H1 (cell line): ENCODE measurements around the gene TMEM191B. TPM values are rescaled to one million over a fixed set of nuclear protein-coding genes. Genes with fewer than 3 reads are reported as not detected.
"Not testable (repeated sequence)": the region's sequence is repeated elsewhere in the genome, so short reads cannot be mapped to it uniquely, and the experiment has no call there.

Source experiments
- CTCF ChIA-PET: fragments of 300-600 bp; sonication (Branson Sonifier 250); formaldehyde crosslinking; loops from one replicate; lab custom pipeline; 2021; ENCODE audit not compliant: partially characterized antibody; lab: Charles Lee
- POLR2A ChIA-PET: fragments of 300-600 bp; sonication (Branson Sonifier 250); formaldehyde crosslinking; loops from one replicate; lab custom pipeline; 2021; ENCODE audit warnings: inconsistent platforms; ENCODE audit not compliant: partially characterized antibody; lab: Charles Lee
- DNase-seq, 2 experiments: peaks; one replicate each; pipeline versions ENCODE4 v3.0.0 to v3.0.0-alpha.2; 2010 to 2022; ENCODE audit warnings: low spot score in 2 of 2, low read depth in 1 of 2, mixed read lengths in 1 of 2
- FAIRE-seq: peaks from 2 replicates; lab custom pipeline; 2011; peaks lifted over from hg19 to GRCh38; lab: Jason Lieb, UNC
- H2AFZ ChIP-seq: 2 replicates; pipeline ENCODE4 v1.8.1; 2012; ENCODE audit warnings: low read length, inconsistent platforms
- H2AK5ac ChIP-seq: 2 replicates; pipeline ENCODE4 v1.6.1; 2013; ENCODE audit warnings: low read depth, low read length
- H2BK120ac ChIP-seq: replicated peaks from 2 replicates; pipeline ENCODE3; 2013; ENCODE audit warnings: low read depth, low read length, inconsistent platforms
- H2BK12ac ChIP-seq: 2 replicates; pipeline ENCODE4 v1.6.1; 2013; ENCODE audit warnings: low read depth, low read length
- H2BK15ac ChIP-seq: 2 replicates; pipeline ENCODE4 v1.6.1; 2013; ENCODE audit warnings: low read length
- H2BK20ac ChIP-seq: 2 replicates; pipeline ENCODE4 v1.6.1; 2013; ENCODE audit warnings: low read length
- H2BK5ac ChIP-seq: 2 replicates; pipeline ENCODE4 v1.6.1; 2013; ENCODE audit warnings: low read depth, low read length
- H3K14ac ChIP-seq: 2 replicates; pipeline ENCODE4 v1.6.1; 2013; ENCODE audit warnings: inconsistent platforms; ENCODE audit not compliant: insufficient read length
- H3K18ac ChIP-seq: 2 replicates; pipeline ENCODE4 v1.6.1; 2013; ENCODE audit warnings: low read length; ENCODE audit errors: extremely low read depth
- H3K23ac ChIP-seq: 2 replicates; pipeline ENCODE4 v1.6.1; 2013; ENCODE audit warnings: inconsistent platforms; ENCODE audit not compliant: insufficient read length
- H3K23me2 ChIP-seq: 2 replicates; pipeline ENCODE4 v1.6.1; 2013; ENCODE audit warnings: low read depth, low read length
- H3K27ac ChIP-seq: 2 replicates; pipeline ENCODE4 v1.6.1; 2011; ENCODE audit warnings: low read depth, low read length, inconsistent platforms
- H3K27me3 ChIP-seq, 4 experiments: replicated peaks in 1 of 4; 1 replicate in 1 of 4; 2 replicates in 3 of 4; pipeline versions ENCODE4 v1.6.1 to v1.8.1; 2011 to 2013; ENCODE audit warnings: low read length in 3 of 4, mild to moderate bottlenecking in 3 of 4, inconsistent platforms in 2 of 4, mixed read lengths in 2 of 4, moderate library complexity in 1 of 4; ENCODE audit not compliant: control insufficient read depth in 3 of 4, insufficient read depth in 3 of 4; ENCODE audit errors: extremely low read depth in 1 of 4
- H3K36me3 ChIP-seq, 4 experiments: 2 replicates each; pipeline versions ENCODE4 v1.6.1 to v1.8.1; 2011 to 2013; ENCODE audit warnings: mild to moderate bottlenecking in 4 of 4, low read length in 3 of 4, moderate library complexity in 2 of 4, control low read depth in 1 of 4, inconsistent platforms in 1 of 4; ENCODE audit not compliant: insufficient read depth in 4 of 4, control insufficient read depth in 2 of 4
- H3K4ac ChIP-seq: replicated peaks from 2 replicates; pipeline ENCODE3; 2013; ENCODE audit warnings: low read length, low read depth, mixed read lengths, inconsistent platforms; ENCODE audit not compliant: insufficient read length
- H3K4me1 ChIP-seq, 4 experiments: replicated peaks in 1 of 4; 1 replicate in 1 of 4; 2 replicates in 3 of 4; pipeline versions ENCODE4 v1.6.1 to v1.8.1; 2011 to 2013; ENCODE audit warnings: low read length in 3 of 4, inconsistent platforms in 2 of 4, mixed read lengths in 1 of 4; ENCODE audit not compliant: insufficient read depth in 4 of 4, control insufficient read depth in 3 of 4
- H3K4me2 ChIP-seq, 2 experiments: 2 replicates each; pipeline versions ENCODE4 v1.6.1 to v1.8.1; 2011 to 2013; ENCODE audit warnings: low read depth in 2 of 2, low read length in 2 of 2, control low read depth in 1 of 2, inconsistent platforms in 1 of 2, mild to moderate bottlenecking in 1 of 2; ENCODE audit not compliant: insufficient read depth in 1 of 2
- H3K4me3 ChIP-seq, 4 experiments: fragments of 200-600, 300-600 bp in 1 of 4; sonication (generic), shearing (Covaris generic), sonication (Bioruptor Twin) in 1 of 4; 2 replicates each; pipeline versions ENCODE4 v1.5.1 to v1.8.1; 2011 to 2016; ENCODE audit warnings: low read length in 4 of 4, low read depth in 3 of 4, control low read depth in 2 of 4, inconsistent platforms in 2 of 4, mild to moderate bottlenecking in 2 of 4, mixed read lengths in 1 of 4, moderate library complexity in 1 of 4; ENCODE audit not compliant: insufficient read depth in 2 of 4; ENCODE audit errors: extremely low read depth in 1 of 4
- H3K56ac ChIP-seq: replicated peaks from 2 replicates; pipeline ENCODE3; 2013; ENCODE audit warnings: low read depth, mild to moderate bottlenecking, mixed read lengths, low read length, inconsistent platforms; ENCODE audit not compliant: insufficient read length
- H3K79me1 ChIP-seq: 2 replicates; pipeline ENCODE4 v1.6.1; 2013; ENCODE audit warnings: low read depth, low read length, control low read depth
- H3K79me2 ChIP-seq, 2 experiments: 2 replicates each; pipeline versions ENCODE4 v1.6.1 to v1.8.1; 2012 to 2013; ENCODE audit warnings: low read length in 2 of 2, mild to moderate bottlenecking in 2 of 2, inconsistent platforms in 1 of 2; ENCODE audit not compliant: insufficient read depth in 2 of 2, control insufficient read depth in 1 of 2
- H3K9ac ChIP-seq, 4 experiments: replicated peaks in 1 of 4; 1 replicate in 1 of 4; 2 replicates in 3 of 4; pipeline versions ENCODE4 v1.6.1 to v1.8.1; 2011 to 2013; ENCODE audit warnings: low read depth in 3 of 4, low read length in 3 of 4, control low read depth in 2 of 4, mild to moderate bottlenecking in 2 of 4, moderate library complexity in 2 of 4, inconsistent platforms in 1 of 4; ENCODE audit errors: extremely low read depth in 1 of 4
- H3K9me3 ChIP-seq, 2 experiments: 2 replicates each; pipeline versions ENCODE4 v1.6.1 to v1.8.1; 2012 to 2013; ENCODE audit warnings: mild to moderate bottlenecking in 2 of 2, moderate library complexity in 2 of 2, control low read depth in 1 of 2, inconsistent platforms in 1 of 2, low read depth in 1 of 2, low read length in 1 of 2, mixed read lengths in 1 of 2; ENCODE audit not compliant: insufficient read depth in 2 of 2
- H4K20me1 ChIP-seq, 2 experiments: replicated peaks in 1 of 2; 2 replicates each; pipeline versions ENCODE3 to v1.8.1; 2011 to 2013; ENCODE audit warnings: inconsistent platforms in 2 of 2, low read length in 2 of 2, mild to moderate bottlenecking in 1 of 2; ENCODE audit not compliant: insufficient read depth in 2 of 2, control insufficient read depth in 1 of 2
- H4K5ac ChIP-seq: 2 replicates; pipeline ENCODE4 v1.6.1; 2013; ENCODE audit warnings: low read length, low read depth, mixed read lengths, inconsistent platforms; ENCODE audit not compliant: insufficient read length
- H4K8ac ChIP-seq: 2 replicates; pipeline ENCODE4 v1.8.0; 2013; ENCODE audit warnings: mild to moderate bottlenecking, moderate library complexity, low read length, inconsistent platforms; ENCODE audit not compliant: insufficient read depth; ENCODE audit errors: extremely low read depth
- H4K91ac ChIP-seq: replicated peaks from 2 replicates; pipeline ENCODE3; 2013; ENCODE audit warnings: low read length, mixed read lengths, inconsistent platforms; ENCODE audit not compliant: insufficient read length
- WGBS, 2 experiments: shearing (Covaris generic) in 1 of 2; methylation state at CpG; one replicate each; pipeline versions ENCODE4 v1.1.6 to v1.1.7; 2013 to 2015; ENCODE audit warnings: low lambda C conversion rate in 2 of 2, mixed read lengths in 2 of 2, inconsistent platforms in 1 of 2, low coverage in 1 of 2, missing lambda C conversion rate in 1 of 2; ENCODE audit not compliant: insufficient replicate concordance in 2 of 2, insufficient coverage in 1 of 2, insufficient read length in 1 of 2; ENCODE audit errors: extremely low coverage in 1 of 2, missing lambda C conversion rate in 1 of 2; 5-methylcytosine and 5-hydroxymethylcytosine counted together
- polyA plus RNA-seq, 7 experiments: library from polyadenylated mRNA; depleted of rRNA in 3 of 7; stranded (reverse) in 5 of 7; unstranded in 2 of 7; fragments of >200 nt in 5 of 7; fragments of 200-250 nt in 2 of 7; gene quantifications; 1 replicate in 5 of 7; 2 replicates in 1 of 7; 4 replicates in 1 of 7; pipeline versions ENCODE4 v1.2.1 to v1.2.3, GENCODE V29; 2011 to 2013; ENCODE audit warnings: missing spikeins in 2 of 7, mixed read lengths in 2 of 7
- total RNA-seq: library from RNA; stranded (reverse); fragmentation: NEBNext Ultra II Directional; extraction: Animal tissue kit (Norgen Biotek cat#: 25700); gene quantifications from 2 replicates; pipeline ENCODE4 v1.2.1, GENCODE V29; 2021

The TMEM191B gene
- total and polyA plus RNA-seq, 2 of the 8 experiments (the other 6 are each of a cell fraction or from before 2014, with no cell fraction given) = 1.2 to 1.3 TPM

DNA sequence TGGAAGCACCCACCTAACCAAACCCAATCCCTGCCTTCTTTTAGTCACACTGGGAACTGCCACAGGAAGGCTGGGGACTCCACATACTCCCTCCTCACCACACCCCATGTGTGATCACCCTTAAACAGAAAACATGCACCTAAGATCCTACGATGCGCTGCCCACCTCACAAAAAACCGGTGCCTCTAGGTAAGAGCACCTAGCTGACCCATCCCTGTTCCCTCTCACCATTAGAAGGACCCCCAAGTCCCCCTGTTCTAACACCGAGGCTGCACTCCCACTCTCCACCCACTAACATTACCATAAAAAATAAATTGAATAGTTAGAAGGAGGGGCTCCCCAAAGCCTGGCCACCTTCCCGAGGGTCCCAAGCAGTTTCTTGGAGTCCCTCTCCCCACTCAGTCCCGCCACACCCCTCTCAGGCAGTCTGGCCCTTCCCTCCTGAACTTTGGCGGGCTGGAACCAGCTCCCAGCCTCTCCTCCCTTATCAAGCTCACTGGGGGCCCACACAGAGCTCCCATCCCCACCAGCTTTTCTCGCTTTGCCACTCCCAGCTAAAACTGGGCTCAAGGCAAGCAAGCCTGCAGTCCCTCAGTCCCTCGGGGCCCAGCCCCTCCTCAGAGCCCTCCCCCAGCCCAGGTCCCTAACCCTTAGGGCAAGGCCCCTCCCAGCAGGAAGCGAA, 46.0 kb downstream of the TMEM191B start:
- H3K27me3 ChIP-seq, H2AK5ac ChIP-seq, DNase-seq, CTCF ChIA-PET, H3K4ac ChIP-seq, H3K9ac ChIP-seq, H3K4me1 ChIP-seq, FAIRE-seq, H3K14ac ChIP-seq, H3K79me2 ChIP-seq, H4K91ac ChIP-seq, H3K4me3 ChIP-seq, H4K5ac ChIP-seq, H2BK5ac ChIP-seq, H3K18ac ChIP-seq, H3K23ac ChIP-seq, H2BK15ac ChIP-seq, H3K36me3 ChIP-seq, H3K56ac ChIP-seq, H3K23me2 ChIP-seq, H4K20me1 ChIP-seq, H3K4me2 ChIP-seq, H3K9me3 ChIP-seq, H2BK20ac ChIP-seq, H2AFZ ChIP-seq, H4K8ac ChIP-seq, H3K79me1 ChIP-seq, H3K27ac ChIP-seq, H2BK120ac ChIP-seq, H2BK12ac ChIP-seq, POLR2A ChIA-PET: not testable (repeated sequence)
- WGBS, 2 experiments = 65% methylated on average over 6 of the region's 10 CpGs; no CpG with 5 or more reads in 1 of the 2 experiments

DNA sequence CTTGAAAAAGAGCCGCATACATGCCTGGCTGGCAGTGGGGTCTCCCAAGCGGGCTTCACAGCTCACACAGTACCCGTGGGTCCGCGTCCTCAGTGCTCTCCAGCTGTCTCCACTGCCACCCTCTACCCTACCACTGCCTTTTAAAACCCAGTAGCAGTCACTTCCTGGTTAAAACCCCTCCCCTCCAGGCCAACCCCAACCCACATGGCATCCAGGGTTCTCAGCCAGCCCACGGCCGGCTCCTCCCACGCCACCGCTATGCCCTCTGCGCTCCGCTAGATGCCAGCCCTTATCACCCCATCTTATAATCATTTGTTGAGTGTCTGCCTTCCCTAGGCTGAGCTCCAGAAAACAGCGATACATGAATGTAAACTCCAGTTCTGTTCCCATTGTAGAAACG, 47.0 kb downstream of the TMEM191B start:
- CTCF ChIA-PET, H3K79me1 ChIP-seq, H3K23me2 ChIP-seq, H3K79me2 ChIP-seq, H2AK5ac ChIP-seq, H3K9ac ChIP-seq, H4K8ac ChIP-seq, H3K9me3 ChIP-seq, DNase-seq, H3K4me3 ChIP-seq, H3K4me1 ChIP-seq, H3K4ac ChIP-seq, H4K5ac ChIP-seq, H3K23ac ChIP-seq, H2AFZ ChIP-seq, H2BK15ac ChIP-seq, H3K36me3 ChIP-seq, H2BK20ac ChIP-seq, H3K14ac ChIP-seq, H3K18ac ChIP-seq, H2BK120ac ChIP-seq, H3K27ac ChIP-seq, H4K91ac ChIP-seq, H4K20me1 ChIP-seq, FAIRE-seq, H2BK5ac ChIP-seq, H2BK12ac ChIP-seq, H3K4me2 ChIP-seq, POLR2A ChIA-PET, H3K56ac ChIP-seq, H3K27me3 ChIP-seq: not testable (repeated sequence)
- no CpG with 5 or more reads among the region's 13 CpGs for WGBS, 2 experiments
